ENCODE data around the gene ALG1L2. TPM values are rescaled to one million over a fixed set of nuclear protein-coding genes. Genes with fewer than 3 reads are reported as not detected.
"Not testable (repeated sequence)": the region's sequence is repeated elsewhere in the genome, so short reads cannot be mapped to it uniquely, and the experiment has no call there.

Gene ALG1L2
- total and polyA plus RNA-seq, 2 of the 4 experiments (the other 2 are of a cell fraction), result not detected

GRCh38 chr3:130095858-130096257 lies 14.2 kb downstream of the ALG1L2 start:
- POLR2A ChIA-PET (ENCODE audit: unreplicated experiment); H4K20me1 ChIP-seq (ENCODE audit: insufficient read depth, low read length); H3K4me3 ChIP-seq (ENCODE audit: insufficient read depth, low read depth, low read length); H3K4ac ChIP-seq (ENCODE audit: low read depth, low read length); H3K9me3 ChIP-seq (ENCODE audit: control insufficient read depth, insufficient read depth, low read length); H3K36me3 ChIP-seq (ENCODE audit: control insufficient read depth, insufficient read depth, low read length); H3K56ac ChIP-seq (ENCODE audit: extremely low read depth, insufficient read depth, low read length); H2BK15ac ChIP-seq (ENCODE audit: low read depth, low read length); CTCF ChIA-PET; H2AK9ac ChIP-seq (replicated peaks; ENCODE audit: low read depth, low read length, poor library complexity); H3K23ac ChIP-seq (ENCODE audit: low read depth, low read length); H3K9ac ChIP-seq (ENCODE audit: low read depth, low read length); DNase-seq; H2AK5ac ChIP-seq (ENCODE audit: low read depth, low read length); H3K27ac ChIP-seq (ENCODE audit: insufficient read depth, low read length); H2BK120ac ChIP-seq (ENCODE audit: low read depth, low read length); H4K5ac ChIP-seq (ENCODE audit: low read depth, low read length); intact Hi-C loops (cut with micrococcal nuclease); H3K4me2 ChIP-seq (ENCODE audit: low read depth, low read length); BruUV-seq (replicated peaks); H3K27me3 ChIP-seq (ENCODE audit: control insufficient read depth, insufficient read depth, low read length); H2AFZ ChIP-seq (replicated peaks; ENCODE audit: low read length, poor library complexity); H3K9me1 ChIP-seq (ENCODE audit: insufficient read depth, low read length); H3K79me1 ChIP-seq (ENCODE audit: low read depth in 1 of 2, low read length in 2 of 2); H3K18ac ChIP-seq (ENCODE audit: low read depth, low read length); H3K4me1 ChIP-seq (ENCODE audit: control insufficient read depth, insufficient read depth, low read length); ATAC-seq (ENCODE audit: low read depth); H2BK5ac ChIP-seq (ENCODE audit: low read depth, low read length, poor library complexity, severe bottlenecking); H3K14ac ChIP-seq (replicated peaks; ENCODE audit: low read depth, low read length); H4K91ac ChIP-seq (ENCODE audit: insufficient read depth, low read depth, low read length); H2BK20ac ChIP-seq (ENCODE audit: low read depth, low read length); dilution Hi-C loops (cut with HindIII; ENCODE audit: low sequenced_read_pairs, unreplicated experiment): not testable (repeated sequence)
- in situ Hi-C loops (cut with MboI; ENCODE audit: low sequenced_read_pairs), result loop anchor here (5.0 to 25.0 kb wide), 2 partner anchors 154 to 459 kb away; no protein-coding TSS in a partner anchor
- 0 out of 4 replicates have a peak overlapping the region, but pooled peaks of 1 of the 2 experiments have one; percentile 16 for H4K8ac ChIP-seq (ENCODE audit: low read depth in 2 of 2, low read length in 2 of 2)
- no CpG with 5 or more reads among the region's 11 CpGs for WGBS, 2 experiments (ENCODE audit: extremely low coverage in 2 of 2, insufficient read length in 1 of 2)

DNA sequence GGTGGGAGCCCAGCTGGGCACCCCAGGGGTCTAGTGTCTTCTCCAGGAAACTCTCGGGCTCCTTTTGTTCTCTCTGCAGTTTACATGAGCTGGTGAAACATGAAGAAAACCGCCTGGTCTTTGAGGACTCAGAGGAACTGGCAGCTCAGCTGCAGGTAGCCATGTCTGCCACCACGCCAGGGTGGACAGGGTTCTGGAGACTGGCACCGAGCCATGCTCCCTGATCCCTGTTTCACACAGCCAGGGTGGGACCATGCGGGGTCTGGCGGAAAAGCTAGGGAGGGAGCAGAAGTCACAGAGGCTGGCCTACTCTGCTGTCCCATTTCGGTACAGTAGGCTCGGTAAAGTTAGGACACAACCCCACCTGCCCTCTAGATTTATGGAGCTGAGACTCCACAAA lies 15.5 kb downstream of the ALG1L2 start:
- H2AK9ac ChIP-seq (replicated peaks; ENCODE audit: low read depth, low read length, poor library complexity); H2AFZ ChIP-seq (replicated peaks; ENCODE audit: low read length, poor library complexity); H3K4ac ChIP-seq (ENCODE audit: low read depth, low read length); H4K20me1 ChIP-seq (ENCODE audit: insufficient read depth, low read length); dilution Hi-C loops (cut with HindIII; ENCODE audit: low sequenced_read_pairs, unreplicated experiment); H3K14ac ChIP-seq (replicated peaks; ENCODE audit: low read depth, low read length); H3K36me3 ChIP-seq (ENCODE audit: control insufficient read depth, insufficient read depth, low read length); H2BK120ac ChIP-seq (ENCODE audit: low read depth, low read length); H3K79me1 ChIP-seq (ENCODE audit: low read depth in 1 of 2, low read length in 2 of 2); H2BK5ac ChIP-seq (ENCODE audit: low read depth, low read length, poor library complexity, severe bottlenecking); H3K18ac ChIP-seq (ENCODE audit: low read depth, low read length); H4K5ac ChIP-seq (ENCODE audit: low read depth, low read length); H4K8ac ChIP-seq (ENCODE audit: low read depth in 2 of 2, low read length in 2 of 2); intact Hi-C loops (cut with micrococcal nuclease); H3K9me3 ChIP-seq (ENCODE audit: control insufficient read depth, insufficient read depth, low read length); H3K27me3 ChIP-seq (ENCODE audit: control insufficient read depth, insufficient read depth, low read length); H3K27ac ChIP-seq (ENCODE audit: insufficient read depth, low read length); H3K9me1 ChIP-seq (ENCODE audit: insufficient read depth, low read length); DNase-seq; H2BK20ac ChIP-seq (ENCODE audit: low read depth, low read length); H3K23ac ChIP-seq (ENCODE audit: low read depth, low read length); H3K56ac ChIP-seq (ENCODE audit: extremely low read depth, insufficient read depth, low read length); H2BK15ac ChIP-seq (ENCODE audit: low read depth, low read length); POLR2A ChIA-PET (ENCODE audit: unreplicated experiment); CTCF ChIA-PET; H3K4me2 ChIP-seq (ENCODE audit: low read depth, low read length); BruUV-seq (replicated peaks); H4K91ac ChIP-seq (ENCODE audit: insufficient read depth, low read depth, low read length); ATAC-seq (ENCODE audit: low read depth); H2AK5ac ChIP-seq (ENCODE audit: low read depth, low read length); H3K4me3 ChIP-seq (ENCODE audit: insufficient read depth, low read depth, low read length); H3K9ac ChIP-seq (ENCODE audit: low read depth, low read length); H3K4me1 ChIP-seq (ENCODE audit: control insufficient read depth, insufficient read depth, low read length): not testable (repeated sequence)
- WGBS, 2 experiments (ENCODE audit: extremely low coverage in 2 of 2, insufficient read length in 1 of 2), result no CpG with 5 or more reads among the region's 8 CpGs
- in situ Hi-C loops (cut with MboI; ENCODE audit: low sequenced_read_pairs), result loop anchor here (5.0 to 25.0 kb wide), 2 partner anchors 155 to 460 kb away; no protein-coding TSS in a partner anchor
